H1 (cell line): ENCODE results near the gene SLC22A3. TPM values are rescaled to one million over a fixed set of nuclear protein-coding genes. Genes with fewer than 3 reads are reported as not detected.

ENCODE experiments used
- CTCF ChIA-PET: fragments of 300-600 bp; sonication (Branson Sonifier 250); formaldehyde crosslinking; loops from one replicate; lab custom pipeline; 2021; ENCODE audit not compliant: partially characterized antibody; lab: Charles Lee
- POLR2A ChIA-PET: fragments of 300-600 bp; sonication (Branson Sonifier 250); formaldehyde crosslinking; loops from one replicate; lab custom pipeline; 2021; ENCODE audit warnings: inconsistent platforms; ENCODE audit not compliant: partially characterized antibody; lab: Charles Lee
- DNase-seq, 2 experiments: peaks; one replicate each; pipeline versions ENCODE4 v3.0.0 to v3.0.0-alpha.2; 2010 to 2022; ENCODE audit warnings: low spot score in 2 of 2, low read depth in 1 of 2, mixed read lengths in 1 of 2
- FAIRE-seq: peaks from 2 replicates; lab custom pipeline; 2011; peaks lifted over from hg19 to GRCh38; lab: Jason Lieb, UNC
- H2AFZ ChIP-seq: 2 replicates; pipeline ENCODE4 v1.8.1; 2012; ENCODE audit warnings: low read length, inconsistent platforms
- H2AK5ac ChIP-seq: 2 replicates; pipeline ENCODE4 v1.6.1; 2013; ENCODE audit warnings: low read depth, low read length
- H2BK120ac ChIP-seq: replicated peaks from 2 replicates; pipeline ENCODE3; 2013; ENCODE audit warnings: low read depth, low read length, inconsistent platforms
- H2BK12ac ChIP-seq: 2 replicates; pipeline ENCODE4 v1.6.1; 2013; ENCODE audit warnings: low read depth, low read length
- H2BK15ac ChIP-seq: 2 replicates; pipeline ENCODE4 v1.6.1; 2013; ENCODE audit warnings: low read length
- H2BK20ac ChIP-seq: 2 replicates; pipeline ENCODE4 v1.6.1; 2013; ENCODE audit warnings: low read length
- H2BK5ac ChIP-seq: 2 replicates; pipeline ENCODE4 v1.6.1; 2013; ENCODE audit warnings: low read depth, low read length
- H3K14ac ChIP-seq: 2 replicates; pipeline ENCODE4 v1.6.1; 2013; ENCODE audit warnings: inconsistent platforms; ENCODE audit not compliant: insufficient read length
- H3K18ac ChIP-seq: 2 replicates; pipeline ENCODE4 v1.6.1; 2013; ENCODE audit warnings: low read length; ENCODE audit errors: extremely low read depth
- H3K23ac ChIP-seq: 2 replicates; pipeline ENCODE4 v1.6.1; 2013; ENCODE audit warnings: inconsistent platforms; ENCODE audit not compliant: insufficient read length
- H3K23me2 ChIP-seq: 2 replicates; pipeline ENCODE4 v1.6.1; 2013; ENCODE audit warnings: low read depth, low read length
- H3K27ac ChIP-seq: 2 replicates; pipeline ENCODE4 v1.6.1; 2011; ENCODE audit warnings: low read depth, low read length, inconsistent platforms
- H3K27me3 ChIP-seq, 4 experiments: replicated peaks in 1 of 4; 1 replicate in 1 of 4; 2 replicates in 3 of 4; pipeline versions ENCODE4 v1.6.1 to v1.8.1; 2011 to 2013; ENCODE audit warnings: low read length in 3 of 4, mild to moderate bottlenecking in 3 of 4, inconsistent platforms in 2 of 4, mixed read lengths in 2 of 4, moderate library complexity in 1 of 4; ENCODE audit not compliant: control insufficient read depth in 3 of 4, insufficient read depth in 3 of 4; ENCODE audit errors: extremely low read depth in 1 of 4
- H3K36me3 ChIP-seq, 4 experiments: 2 replicates each; pipeline versions ENCODE4 v1.6.1 to v1.8.1; 2011 to 2013; ENCODE audit warnings: mild to moderate bottlenecking in 4 of 4, low read length in 3 of 4, moderate library complexity in 2 of 4, control low read depth in 1 of 4, inconsistent platforms in 1 of 4; ENCODE audit not compliant: insufficient read depth in 4 of 4, control insufficient read depth in 2 of 4
- H3K4ac ChIP-seq: replicated peaks from 2 replicates; pipeline ENCODE3; 2013; ENCODE audit warnings: low read length, low read depth, mixed read lengths, inconsistent platforms; ENCODE audit not compliant: insufficient read length
- H3K4me1 ChIP-seq, 4 experiments: replicated peaks in 1 of 4; 1 replicate in 1 of 4; 2 replicates in 3 of 4; pipeline versions ENCODE4 v1.6.1 to v1.8.1; 2011 to 2013; ENCODE audit warnings: low read length in 3 of 4, inconsistent platforms in 2 of 4, mixed read lengths in 1 of 4; ENCODE audit not compliant: insufficient read depth in 4 of 4, control insufficient read depth in 3 of 4
- H3K4me2 ChIP-seq, 2 experiments: 2 replicates each; pipeline versions ENCODE4 v1.6.1 to v1.8.1; 2011 to 2013; ENCODE audit warnings: low read depth in 2 of 2, low read length in 2 of 2, control low read depth in 1 of 2, inconsistent platforms in 1 of 2, mild to moderate bottlenecking in 1 of 2; ENCODE audit not compliant: insufficient read depth in 1 of 2
- H3K4me3 ChIP-seq, 4 experiments: fragments of 200-600, 300-600 bp in 1 of 4; sonication (generic), shearing (Covaris generic), sonication (Bioruptor Twin) in 1 of 4; 2 replicates each; pipeline versions ENCODE4 v1.5.1 to v1.8.1; 2011 to 2016; ENCODE audit warnings: low read length in 4 of 4, low read depth in 3 of 4, control low read depth in 2 of 4, inconsistent platforms in 2 of 4, mild to moderate bottlenecking in 2 of 4, mixed read lengths in 1 of 4, moderate library complexity in 1 of 4; ENCODE audit not compliant: insufficient read depth in 2 of 4; ENCODE audit errors: extremely low read depth in 1 of 4
- H3K56ac ChIP-seq: replicated peaks from 2 replicates; pipeline ENCODE3; 2013; ENCODE audit warnings: low read depth, mild to moderate bottlenecking, mixed read lengths, low read length, inconsistent platforms; ENCODE audit not compliant: insufficient read length
- H3K79me1 ChIP-seq: 2 replicates; pipeline ENCODE4 v1.6.1; 2013; ENCODE audit warnings: low read depth, low read length, control low read depth
- H3K79me2 ChIP-seq, 2 experiments: 2 replicates each; pipeline versions ENCODE4 v1.6.1 to v1.8.1; 2012 to 2013; ENCODE audit warnings: low read length in 2 of 2, mild to moderate bottlenecking in 2 of 2, inconsistent platforms in 1 of 2; ENCODE audit not compliant: insufficient read depth in 2 of 2, control insufficient read depth in 1 of 2
- H3K9ac ChIP-seq, 4 experiments: replicated peaks in 1 of 4; 1 replicate in 1 of 4; 2 replicates in 3 of 4; pipeline versions ENCODE4 v1.6.1 to v1.8.1; 2011 to 2013; ENCODE audit warnings: low read depth in 3 of 4, low read length in 3 of 4, control low read depth in 2 of 4, mild to moderate bottlenecking in 2 of 4, moderate library complexity in 2 of 4, inconsistent platforms in 1 of 4; ENCODE audit errors: extremely low read depth in 1 of 4
- H3K9me3 ChIP-seq, 2 experiments: 2 replicates each; pipeline versions ENCODE4 v1.6.1 to v1.8.1; 2012 to 2013; ENCODE audit warnings: mild to moderate bottlenecking in 2 of 2, moderate library complexity in 2 of 2, control low read depth in 1 of 2, inconsistent platforms in 1 of 2, low read depth in 1 of 2, low read length in 1 of 2, mixed read lengths in 1 of 2; ENCODE audit not compliant: insufficient read depth in 2 of 2
- H4K20me1 ChIP-seq, 2 experiments: replicated peaks in 1 of 2; 2 replicates each; pipeline versions ENCODE3 to v1.8.1; 2011 to 2013; ENCODE audit warnings: inconsistent platforms in 2 of 2, low read length in 2 of 2, mild to moderate bottlenecking in 1 of 2; ENCODE audit not compliant: insufficient read depth in 2 of 2, control insufficient read depth in 1 of 2
- H4K5ac ChIP-seq: 2 replicates; pipeline ENCODE4 v1.6.1; 2013; ENCODE audit warnings: low read length, low read depth, mixed read lengths, inconsistent platforms; ENCODE audit not compliant: insufficient read length
- H4K8ac ChIP-seq: 2 replicates; pipeline ENCODE4 v1.8.0; 2013; ENCODE audit warnings: mild to moderate bottlenecking, moderate library complexity, low read length, inconsistent platforms; ENCODE audit not compliant: insufficient read depth; ENCODE audit errors: extremely low read depth
- H4K91ac ChIP-seq: replicated peaks from 2 replicates; pipeline ENCODE3; 2013; ENCODE audit warnings: low read length, mixed read lengths, inconsistent platforms; ENCODE audit not compliant: insufficient read length
- RFX5 ChIP-seq: IDR thresholded peaks from 2 replicates; pipeline ENCODE4 v1.6.1; 2011; ENCODE audit warnings: low read depth, low read length, improper control_type of control experiment, borderline replicate concordance
- WGBS, 2 experiments: shearing (Covaris generic) in 1 of 2; methylation state at CpG; one replicate each; pipeline versions ENCODE4 v1.1.6 to v1.1.7; 2013 to 2015; ENCODE audit warnings: low lambda C conversion rate in 2 of 2, mixed read lengths in 2 of 2, inconsistent platforms in 1 of 2, low coverage in 1 of 2, missing lambda C conversion rate in 1 of 2; ENCODE audit not compliant: insufficient replicate concordance in 2 of 2, insufficient coverage in 1 of 2, insufficient read length in 1 of 2; ENCODE audit errors: extremely low coverage in 1 of 2, missing lambda C conversion rate in 1 of 2; 5-methylcytosine and 5-hydroxymethylcytosine counted together
- polyA plus RNA-seq, 7 experiments: library from polyadenylated mRNA; depleted of rRNA in 3 of 7; stranded (reverse) in 5 of 7; unstranded in 2 of 7; fragments of >200 nt in 5 of 7; fragments of 200-250 nt in 2 of 7; gene quantifications; 1 replicate in 5 of 7; 2 replicates in 1 of 7; 4 replicates in 1 of 7; pipeline versions ENCODE4 v1.2.1 to v1.2.3, GENCODE V29; 2011 to 2013; ENCODE audit warnings: missing spikeins in 2 of 7, mixed read lengths in 2 of 7
- total RNA-seq: library from RNA; stranded (reverse); fragmentation: NEBNext Ultra II Directional; extraction: Animal tissue kit (Norgen Biotek cat#: 25700); gene quantifications from 2 replicates; pipeline ENCODE4 v1.2.1, GENCODE V29; 2021

SLC22A3 gene
- total and polyA plus RNA-seq, 2 of the 8 experiments (the other 6 are each of a cell fraction or from before 2014, with no cell fraction given): 1.0 to 2.9 TPM

DNA sequence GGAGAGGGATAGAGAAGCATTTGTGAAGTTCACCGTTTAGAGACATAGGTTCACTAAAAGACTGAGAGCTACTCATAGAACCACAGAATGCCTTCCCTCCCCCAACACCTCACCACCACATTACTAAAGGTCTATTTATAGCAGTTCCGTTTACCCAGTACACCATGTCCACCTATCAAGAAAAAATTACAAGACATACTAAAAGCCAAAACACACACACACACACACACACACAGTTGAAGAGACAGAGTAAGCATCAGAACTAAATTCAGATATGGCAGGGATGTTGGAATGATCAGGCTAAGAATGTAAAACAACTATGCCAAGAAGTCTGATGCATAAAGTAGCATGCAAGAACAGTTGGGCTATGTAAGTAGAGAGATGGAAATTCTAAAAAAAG, 52.3 kb downstream of the SLC22A3 start:
- no peak for DNase-seq
- H3K9me3 ChIP-seq: no peaks in the 10 kb centered on the region
- no peak overlapping the region for H4K8ac ChIP-seq
- no peak overlapping the region for H2AFZ ChIP-seq
- no peaks in the 10 kb centered on the region for H3K79me2 ChIP-seq
- no peak overlapping the region for H3K4ac ChIP-seq
- H3K36me3 ChIP-seq: no peaks in the 10 kb centered on the region
- no peak overlapping the region for H2BK5ac ChIP-seq
- H2BK15ac ChIP-seq: no peak overlapping the region
- ChIA-PET POLR2A (no interaction called here), CTCF (interaction anchor here (0.6 kb wide), 1 partner anchor 450 kb away, joined by 4 read pairs; no protein-coding TSS in a partner anchor)
- H3K18ac ChIP-seq: no peak overlapping the region
- no peak for FAIRE-seq
- no peak overlapping the region for H4K5ac ChIP-seq
- no peak overlapping the region for H3K4me3 ChIP-seq
- H4K91ac ChIP-seq: no peak overlapping the region
- no peak overlapping the region for H3K9ac ChIP-seq
- no peak overlapping the region for H2BK20ac ChIP-seq
- H4K20me1 ChIP-seq: no peaks in the 10 kb centered on the region
- no peaks in the 10 kb centered on the region for H3K27me3 ChIP-seq
- no peak overlapping the region for H3K14ac ChIP-seq
- H2BK120ac ChIP-seq: no peak overlapping the region
- no peak overlapping the region for H3K23ac ChIP-seq
- no peak overlapping the region for H3K27ac ChIP-seq
- WGBS, 2 experiments: 97% methylated on average over 2 of the region's 2 CpGs; no CpG with 5 or more reads in 1 of the 2 experiments
- no peaks in the 10 kb centered on the region for H3K79me1 ChIP-seq
- no peak overlapping the region for H2AK5ac ChIP-seq
- no peak overlapping the region for H3K4me2 ChIP-seq
- no peak overlapping the region for H2BK12ac ChIP-seq
- no peak overlapping the region for H3K56ac ChIP-seq
- no peaks in the 10 kb centered on the region for H3K4me1 ChIP-seq
- H3K23me2 ChIP-seq: no peaks in the 10 kb centered on the region
- TF ChIP-seq RFX5: no peak
